OCI-LY1 (cell line): ENCODE results near the gene PNPT1.

Experiments
- H2AFZ ChIP-seq: fragments of 200-600 bp; sonication (generic), shearing (Covaris generic); 2 replicates; pipeline ENCODE4 v1.6.0; 2014; ENCODE audit warnings: antibody characterized with exemption, mild to moderate bottlenecking, low read length
- H3F3A ChIP-seq: fragments of 200-600 bp; sonication (generic), shearing (Covaris generic); 2 replicates; pipeline ENCODE4 v1.6.0; 2014; ENCODE audit warnings: mild to moderate bottlenecking, antibody characterized with exemption, low read length, moderate library complexity; ENCODE audit not compliant: insufficient read depth
- H3K27ac ChIP-seq: fragments of 200-600 bp; sonication (generic); 2 replicates; pipeline ENCODE4 v1.5.1; 2014; ENCODE audit warnings: low read length, mixed run types, mild to moderate bottlenecking, low read depth; ENCODE audit not compliant: poor library complexity, severe bottlenecking
- H3K27me3 ChIP-seq: fragments of 200-600 bp; sonication (generic); 2 replicates; pipeline ENCODE4 v1.6.0; 2014; ENCODE audit warnings: antibody characterized with exemption, mild to moderate bottlenecking, low read length, moderate library complexity; ENCODE audit not compliant: insufficient read depth
- H3K36me3 ChIP-seq: fragments of 200-600 bp; sonication (generic); 2 replicates; pipeline ENCODE4 v1.6.1; 2014; ENCODE audit warnings: mild to moderate bottlenecking, antibody characterized with exemption, low read length, moderate library complexity, mixed read lengths; ENCODE audit not compliant: insufficient read depth
- H3K4me1 ChIP-seq: fragments of 200-600 bp; sonication (generic); 2 replicates; pipeline ENCODE4 v1.5.1; 2014; ENCODE audit warnings: mild to moderate bottlenecking, low read length, moderate library complexity; ENCODE audit not compliant: insufficient read depth, severe bottlenecking
- H3K4me2 ChIP-seq: fragments of 200-600 bp; sonication (generic), shearing (Covaris generic); 2 replicates; pipeline ENCODE4 v1.6.1; 2014; ENCODE audit warnings: low read length
- H3K4me3 ChIP-seq: fragments of 200-600 bp; sonication (generic); 2 replicates; pipeline ENCODE4 v1.5.1; 2014; ENCODE audit warnings: low read length, low read depth, mild to moderate bottlenecking, mixed read lengths; ENCODE audit not compliant: poor library complexity, severe bottlenecking
- H3K79me2 ChIP-seq: fragments of 200-600 bp; shearing (Covaris generic); 2 replicates; pipeline ENCODE4 v1.6.1; 2016; ENCODE audit warnings: mixed run types, low read length, mixed read lengths; ENCODE audit not compliant: insufficient read depth
- H3K9ac ChIP-seq: fragments of 200-600 bp; sonication (generic), shearing (Covaris generic); 2 replicates; pipeline ENCODE4 v1.6.1; 2014; ENCODE audit warnings: mild to moderate bottlenecking, low read length, mixed read lengths
- H3K9me2 ChIP-seq: fragments of 200-600 bp; sonication (generic), shearing (Covaris generic); 2 replicates; pipeline ENCODE4 v1.6.1; 2014; ENCODE audit warnings: low read depth, mild to moderate bottlenecking, low read length, mixed read lengths
- H3K9me3 ChIP-seq: fragments of 200-600 bp; shearing (Covaris generic); 2 replicates; pipeline ENCODE4 v1.6.1; 2014; ENCODE audit warnings: low read length, mixed read lengths
- H4K20me1 ChIP-seq: fragments of 200-600 bp; sonication (generic), shearing (Covaris generic); 2 replicates; pipeline ENCODE4 v1.6.0; 2016; ENCODE audit warnings: mild to moderate bottlenecking, low read length; ENCODE audit not compliant: insufficient read depth
- CTCF ChIP-seq: fragments of 200-600 bp; sonication (generic), shearing (Covaris generic); IDR thresholded peaks from 2 replicates; pipeline ENCODE4 v1.5.1; 2017; ENCODE audit warnings: mild to moderate bottlenecking, antibody characterized with exemption, low read length, moderate library complexity, mixed read lengths
- EZH2 ChIP-seq: fragments of 200-600 bp; sonication (generic), shearing (Covaris generic); IDR thresholded peaks from 2 replicates; pipeline ENCODE4 v1.8.0; 2017; ENCODE audit warnings: borderline replicate concordance, mixed run types, mild to moderate bottlenecking, antibody characterized with exemption, low read length, moderate library complexity, mixed read lengths

PNPT1 gene

GRCh38 chr2:55618025-55618274 is 75.7 kb downstream of the PNPT1 start:
- Histone ChIP-seq H3K79me2 (peaks cover 95% of the 10 kb centered on the region), H3K27me3 (no peaks in the 10 kb centered on the region), H3K4me1 (peaks cover 53% of the 10 kb centered on the region), H2AFZ (no peak overlapping the region), H3K27ac (peak overlapping the region; percentile 83), H3K9me2 (no peaks in the 10 kb centered on the region), H3K9me3 (no peaks in the 10 kb centered on the region), H4K20me1 (0 out of 2 replicates have a peak, but pooled peaks cover 2% of the 10 kb centered on the region), H3K4me2 (peak overlapping the region; percentile 78), H3K4me3 (peak overlapping the region; percentile 98), H3K36me3 (peaks cover 49% of the 10 kb centered on the region), H3K9ac (peak overlapping the region; percentile 95), H3F3A (no peaks in the 10 kb centered on the region)
- TF ChIP-seq EZH2, result no peak
- TF ChIP-seq CTCF, result peak; percentile 4; the same call in 1 of the 2 replicates

- Histone ChIP-seq H3K27ac (peak within 1 kb of the TSS; percentile 87), H3K36me3 (peaks cover 52% of the 10 kb centered on the region), H2AFZ (no peak within 1 kb of the TSS), H3K4me1 (peaks cover 50% of the 10 kb centered on the region), H3K4me2 (peak within 1 kb of the TSS; percentile 95), H3F3A (no peaks in the 10 kb centered on the region), H3K9me3 (no peaks in the 10 kb centered on the region), H3K27me3 (no peaks in the 10 kb centered on the region), H3K4me3 (peak within 1 kb of the TSS; percentile 98), H3K9ac (peak within 1 kb of the TSS; percentile 99), H3K79me2 (peaks cover 90% of the 10 kb centered on the region), H4K20me1 (0 out of 2 replicates have a peak, but pooled peaks cover 2% of the 10 kb centered on the region), H3K9me2 (no peaks in the 10 kb centered on the region)
- TF ChIP-seq EZH2, result no peak
- no peak for TF ChIP-seq CTCF
Observed at GRCh38 chr2:55617175-55618024, 76.2 kb downstream of the PNPT1 start, which contains the start of gene PPP4R3B. Gene PPP4R3B (minus strand): TSS chr2:55617622. CDS start chr2:55617285, 337 bp downstream.

GRCh38 chr2:55616551-55617174 is 77.0 kb downstream of the PNPT1 start:
- peak overlapping the region; percentile 87 for H3K27ac ChIP-seq
- H3K27me3 ChIP-seq, result no peaks in the 10 kb centered on the region
- no peaks in the 10 kb centered on the region for H3K9me2 ChIP-seq
- peak overlapping the region; percentile 99 for H3K9ac ChIP-seq
- H3K36me3 ChIP-seq, result peaks cover 53% of the 10 kb centered on the region
- no peak overlapping the region for H2AFZ ChIP-seq
- H4K20me1 ChIP-seq, result 0 out of 2 replicates have a peak, but pooled peaks cover 2% of the 10 kb centered on the region
- no peak for TF ChIP-seq CTCF
- TF ChIP-seq EZH2, result no peak
- peak overlapping the region; percentile 95 for H3K4me2 ChIP-seq
- no peaks in the 10 kb centered on the region for H3F3A ChIP-seq
- peaks cover 43% of the 10 kb centered on the region for H3K4me1 ChIP-seq
- H3K4me3 ChIP-seq, result peak overlapping the region; percentile 98
- peaks cover 83% of the 10 kb centered on the region for H3K79me2 ChIP-seq
- H3K9me3 ChIP-seq, result no peaks in the 10 kb centered on the region
